GM12878 (cell line): ENCODE data around the gene ADAMTSL1. TPM values are rescaled to one million over a fixed set of nuclear protein-coding genes. Genes with fewer than 3 reads are reported as not detected.

Experiments
- ATAC-seq: fragments of 200-7000 bp; cut with Tn5 transposase; 3 replicates; pipeline ENCODE4 v1.9.1; 2020; ENCODE audit warnings: mild to moderate bottlenecking, moderate library complexity
- BruUV-seq: library from RNA; stranded (reverse); fragments of 400-500 nt; replicated peaks from 2 replicates; lab custom pipeline; 2021; lab: Mats Ljungman, UMichigan
- CTCF ChIA-PET: fragments of 300-600 bp; sonication (Branson Sonifier 250); formaldehyde crosslinking; extraction: SDS; loops from one replicate; lab custom pipeline; 2021; ENCODE audit warnings: inconsistent platforms; lab: Yijun Ruan, JAX
- POLR2A ChIA-PET: fragments of 350-600 bp; formaldehyde crosslinking; extraction: SDS; loops from one replicate; lab custom pipeline; 2021; ENCODE audit warnings: inconsistent platforms; lab: Charles Lee
- RAD21 ChIA-PET: fragments of 300-600 bp; sonication (Branson Sonifier 250); formaldehyde crosslinking; loops from one replicate; lab custom pipeline; 2023; ENCODE audit warnings: antibody characterized with exemption; ENCODE audit not compliant: unreplicated experiment; lab: Charles Lee
- SMC1A ChIA-PET: fragments of 300-600 bp; sonication (Branson Sonifier 250); formaldehyde crosslinking; loops from one replicate; lab custom pipeline; 2023; ENCODE audit not compliant: unreplicated experiment, uncharacterized antibody; lab: Charles Lee
- DNase-seq: peaks from one replicate; pipeline ENCODE4 v3.0.0-alpha.2; 2011; ENCODE audit warnings: low read depth, low spot score
- FAIRE-seq: peaks from 3 replicates; lab custom pipeline; 2011; peaks lifted over from hg19 to GRCh38; lab: Jason Lieb, UNC
- H2AFZ ChIP-seq: 2 replicates; pipeline ENCODE4 v1.6.0; 2011; ENCODE audit warnings: low read depth, low read length, control low read depth; ENCODE audit not compliant: control insufficient read depth
- H3K27ac ChIP-seq: 2 replicates; pipeline ENCODE4 v1.5.1; 2011; ENCODE audit warnings: control low read depth; ENCODE audit not compliant: control insufficient read depth, insufficient read depth
- H3K27me3 ChIP-seq, 2 experiments: replicated peaks in 1 of 2; 2 replicates each; pipeline versions ENCODE4 v1.6.0 to v1.6.1; 2011; ENCODE audit warnings: low read length in 1 of 2; ENCODE audit not compliant: control insufficient read depth in 2 of 2, insufficient read depth in 2 of 2
- H3K36me3 ChIP-seq, 2 experiments: 2 replicates each; pipeline ENCODE4 v1.5.1; 2011; ENCODE audit warnings: low read length in 1 of 2; ENCODE audit not compliant: control insufficient read depth in 2 of 2, insufficient read depth in 2 of 2
- H3K4me1 ChIP-seq: 2 replicates; pipeline ENCODE4 v1.6.1; 2011; ENCODE audit warnings: mild to moderate bottlenecking, low read length, moderate library complexity, mixed read lengths; ENCODE audit not compliant: control insufficient read depth, insufficient read depth
- H3K4me2 ChIP-seq: 2 replicates; pipeline ENCODE4 v1.6.0; 2011; ENCODE audit warnings: control low read depth; ENCODE audit not compliant: control insufficient read depth, insufficient read depth
- H3K4me3 ChIP-seq: fragments of 200-600 bp; sonication (generic); 2 replicates; pipeline ENCODE4 v1.5.1; 2016
- H3K79me2 ChIP-seq: 2 replicates; pipeline ENCODE4 v1.6.0; 2011; ENCODE audit warnings: low read length; ENCODE audit not compliant: control insufficient read depth, insufficient read depth
- H3K9ac ChIP-seq: 2 replicates; pipeline ENCODE4 v1.8.0; 2011; ENCODE audit warnings: low read length, control low read depth, mixed read lengths; ENCODE audit not compliant: control insufficient read depth, insufficient read depth
- H3K9me3 ChIP-seq: replicated peaks from 3 replicates; pipeline ENCODE4 v1.5.1; 2011; ENCODE audit warnings: mild to moderate bottlenecking, low read length; ENCODE audit not compliant: control insufficient read depth, insufficient read depth
- H4K20me1 ChIP-seq: 2 replicates; pipeline ENCODE4 v1.6.0; 2011; ENCODE audit not compliant: control insufficient read depth, insufficient read depth
- BHLHE40 ChIP-seq, 2 experiments: fragments of 450-650 bp in 1 of 2; IDR thresholded peaks; 2 replicates each; pipeline ENCODE4 v1.6.1; 2011 to 2017; ENCODE audit warnings: low read depth in 2 of 2, borderline replicate concordance in 1 of 2, improper control_type of control experiment in 1 of 2, low read length in 1 of 2, mild to moderate bottlenecking in 1 of 2
- E2F4 ChIP-seq: IDR thresholded peaks from 2 replicates; pipeline ENCODE4 v1.6.1; 2012; ENCODE audit warnings: low read depth, low read length, improper control_type of control experiment
- FOXM1 ChIP-seq: IDR thresholded peaks from 2 replicates; pipeline ENCODE4 v1.6.1; 2012; ENCODE audit warnings: low read depth, mild to moderate bottlenecking, inconsistent platforms, low read length, moderate library complexity
- HDAC2 ChIP-seq: fragments of 200-600 bp; sonication (generic); IDR thresholded peaks from 2 replicates; pipeline ENCODE4 v1.6.1; 2017
- NKRF ChIP-seq: fragments of 450-650 bp; conservative IDR thresholded peaks from 2 replicates; pipeline ENCODE4 v1.6.1; 2017; ENCODE audit warnings: mild to moderate bottlenecking, moderate library complexity
- NRF1 ChIP-seq: conservative IDR thresholded peaks from 2 replicates; pipeline ENCODE4 v1.6.1; 2011; ENCODE audit warnings: mild to moderate bottlenecking, low read depth, low read length, improper control_type of control experiment
- PBX3 ChIP-seq: IDR thresholded peaks from 2 replicates; pipeline ENCODE4 v1.6.1; 2011; ENCODE audit warnings: mild to moderate bottlenecking, low read depth, low read length, moderate library complexity; ENCODE audit not compliant: insufficient replicate concordance
- SMAD5 ChIP-seq: IDR thresholded peaks from 2 replicates; pipeline ENCODE4 v1.6.1; 2016; ENCODE audit warnings: antibody characterized with exemption, low read depth
- SP1 ChIP-seq: IDR thresholded peaks from one replicate; pipeline ENCODE4 v1.6.1; 2011; ENCODE audit warnings: low read depth, low read length
- SUPT20H ChIP-seq: IDR thresholded peaks from 2 replicates; pipeline ENCODE4 v1.6.1; 2011; ENCODE audit warnings: low read depth, mild to moderate bottlenecking, low read length, moderate library complexity, borderline replicate concordance; ENCODE audit not compliant: control insufficient read depth
- SUZ12 ChIP-seq: fragments of 200-600 bp; sonication (generic); IDR thresholded peaks from one replicate; pipeline ENCODE4 v1.6.1; 2018; ENCODE audit warnings: antibody characterized with exemption, mild to moderate bottlenecking; ENCODE audit not compliant: unreplicated experiment
- WRNIP1 ChIP-seq: IDR thresholded peaks from 2 replicates; pipeline ENCODE4 v1.6.1; 2011; ENCODE audit warnings: low read depth, low read length, improper control_type of control experiment, borderline replicate concordance
- ZNF24 ChIP-seq: fragments of 450-650 bp; IDR thresholded peaks from 2 replicates; pipeline ENCODE4 v1.6.1; 2017; ENCODE audit warnings: antibody characterized with exemption, mild to moderate bottlenecking
- WGBS: methylation state at CpG from one replicate; pipeline ENCODE4 v1.1.6; 2016; ENCODE audit warnings: low lambda C conversion rate; ENCODE audit not compliant: insufficient replicate concordance, insufficient coverage; ENCODE audit errors: missing lambda C conversion rate; 5-methylcytosine and 5-hydroxymethylcytosine counted together
- in situ Hi-C: fragments of 300-500 bp; cut with MboI; formaldehyde crosslinking; loops from 9 replicates; pipeline ENCODE4 v1.14.3; 2018; ENCODE audit warnings: mixed read lengths
- intact Hi-C: fragments of 100-400 bp; cut with micrococcal nuclease; formaldehyde crosslinking; loops from one replicate; pipeline ENCODE4 v1.14.2; 2022; ENCODE audit not compliant: unreplicated experiment
- polyA plus RNA-seq, 11 experiments: library from polyadenylated mRNA; depleted of rRNA in 4 of 11; unstranded in 6 of 11; stranded (reverse) in 5 of 11; fragments of >200 nt; fragmentation: Nextera tagmentation in 4 of 11; fragmentation: Illumina TruSeq in 1 of 11; extraction: Ambion mirVana in 4 of 11; extraction: Trizol in 1 of 11; gene quantifications; 1 replicate in 1 of 11; 2 replicates in 10 of 11; pipeline versions ENCODE4 v1.2.1 to v1.2.3, GENCODE V29; 2011 to 2016; ENCODE audit warnings: inconsistent platforms in 2 of 11, missing spikeins in 2 of 11, low read depth in 1 of 11
- total RNA-seq, 4 experiments: library from RNA; depleted of rRNA in 3 of 4; stranded (reverse); fragments of >200 nt in 3 of 4; fragmentation: Illumina TruSeq in 1 of 4; extraction: Trizol in 1 of 4; gene quantifications; 2 replicates each; pipeline versions ENCODE4 v1.2.1 to v1.2.3, GENCODE V29; 2013 to 2021

Gene ADAMTSL1
- total and polyA plus RNA-seq, 10 of the 15 experiments (the other 5 are each of a cell fraction or from before 2014, with no cell fraction given): 0.01 to 0.10 (median 0.07) TPM; not detected in 6

GRCh38 chr9:18569941-18570630 lies 96.1 kb downstream of the ADAMTSL1 start:
- Histone ChIP-seq H2AFZ (no peak overlapping the region), H4K20me1 (no peaks in the 10 kb centered on the region), H3K4me2 (no peak overlapping the region), H3K79me2 (no peaks in the 10 kb centered on the region), H3K9ac (no peak overlapping the region), H3K9me3 (no peaks in the 10 kb centered on the region), H3K27ac (no peak overlapping the region), H3K4me3 (no peak overlapping the region), H3K4me1 (no peaks in the 10 kb centered on the region), H3K36me3 (no peaks in the 10 kb centered on the region), H3K27me3 (no peaks in the 10 kb centered on the region)
- WGBS: 5% methylated on average over 3 of the region's 3 CpGs
- ChIA-PET RAD21 (no interaction called here), SMC1A (no interaction called here), POLR2A (no interaction called here), CTCF (no interaction called here)
- TF ChIP-seq WRNIP1 (no peak), SP1 (no peak), NKRF (no peak), NRF1 (no peak)
- BruUV-seq: no TSS peak
- in situ Hi-C loops (no loop called here), intact Hi-C loops (no loop called here)
- no peak for ATAC-seq
- DNase-seq: no peak
- FAIRE-seq: no peak

GRCh38 chr9:18573021-18573556 lies 99.1 kb downstream of the ADAMTSL1 start:
- no peak for DNase-seq
- Histone ChIP-seq H2AFZ (no peak overlapping the region), H3K36me3 (no peaks in the 10 kb centered on the region), H3K79me2 (no peaks in the 10 kb centered on the region), H3K4me2 (no peak overlapping the region), H3K9ac (no peak overlapping the region), H3K27me3 (no peaks in the 10 kb centered on the region), H3K27ac (no peak overlapping the region), H3K4me1 (no peaks in the 10 kb centered on the region), H3K4me3 (no peak overlapping the region), H3K9me3 (no peaks in the 10 kb centered on the region), H4K20me1 (no peaks in the 10 kb centered on the region)
- in situ Hi-C loops (no loop called here), intact Hi-C loops (no loop called here)
- ChIA-PET SMC1A (no interaction called here), CTCF (no interaction called here), POLR2A (no interaction called here), RAD21 (no interaction called here)
- BruUV-seq: no TSS peak
- 31% methylated on average over 1 of the region's 1 CpG for WGBS
- no peak for ATAC-seq
- no peak for FAIRE-seq
- no peak for TF ChIP-seq SMAD5
- no peak for TF ChIP-seq BHLHE40 (IDR thresholded peaks at IDR 0.05; ENCODE audit: borderline replicate concordance in 1 of 2, low read depth in 2 of 2, low read length in 1 of 2)
- TF ChIP-seq HDAC2: no peak
- TF ChIP-seq PBX3: no peak
- no peak for TF ChIP-seq FOXM1
- TF ChIP-seq ZNF24: no peak
- no peak for TF ChIP-seq SUZ12
- no peak for TF ChIP-seq E2F4
- TF ChIP-seq SUPT20H: no peak
